ENCODE results near the gene HOXB8. TPM values are rescaled to one million over a fixed set of nuclear protein-coding genes. Genes with fewer than 3 reads are reported as not detected.
A peak's percentile ranks its signal among the peaks of the same experiment; 100 is the strongest.

The HOXB8 gene
- total RNA-seq, 1 donor from 2014 or later, result 0.98 TPM

GRCh38 chr17:48601539-48602425 is 13.3 kb downstream of the HOXB8 start:
- intact Hi-C loops (cut with DNase I), result no loop called here
- no peak for ATAC-seq
- DNase-seq (ENCODE audit: low spot score), result no peak

GRCh38 chr17:48601207-48601538 is 13.9 kb downstream of the HOXB8 start:
- no peak for DNase-seq (ENCODE audit: low spot score)
- no peak for ATAC-seq
- intact Hi-C loops (cut with DNase I), result no loop called here

GRCh38 chr17:48600244-48601098 is 14.6 kb downstream of the HOXB8 start:
- intact Hi-C loops (cut with DNase I), result no loop called here
- ATAC-seq (no peak), DNase-seq (ENCODE audit: low spot score) (no peak)

- DNase-seq (ENCODE audit: low spot score) (no peak), ATAC-seq (no peak)
- intact Hi-C loops (cut with DNase I), result loop anchor here (5.0 kb wide), 1 partner anchor 252 kb away; no protein-coding TSS in a partner anchor
Observed at GRCh38 chr17:48599354-48599753, 15.7 kb downstream of the HOXB8 start.

- intact Hi-C loops (cut with DNase I), result loop anchor here (5.0 kb wide), 1 partner anchor 251 kb away; no protein-coding TSS in a partner anchor
- DNase-seq (ENCODE audit: low spot score), result no peak
- ATAC-seq, result no peak
Observed at GRCh38 chr17:48598736-48599135, 16.4 kb downstream of the HOXB8 start.

GRCh38 chr17:48597778-48598631 is 17.1 kb downstream of the HOXB8 start:
- no peak for DNase-seq (ENCODE audit: low spot score)
- peak; percentile 46 for ATAC-seq
- intact Hi-C loops (cut with DNase I), result loop anchor here (5.0 kb wide), 1 partner anchor 251 kb away; no protein-coding TSS in a partner anchor

GRCh38 chr17:48597528-48597777 is 17.6 kb downstream of the HOXB8 start:
- no peak for ATAC-seq

GRCh38 chr17:48596735-48597527 is 18.2 kb downstream of the HOXB8 start:
- no peak for DNase-seq (ENCODE audit: low spot score)
- ATAC-seq, result no peak
- intact Hi-C loops (cut with DNase I), result loop anchor here (5.0 kb wide), 1 partner anchor 250 kb away; no protein-coding TSS in a partner anchor

More at GRCh38 chr17:48597528-48597777, 17.6 kb downstream of the HOXB8 start:
- intact Hi-C loops (cut with DNase I), result loop anchor here (5.0 kb wide), 1 partner anchor 250 kb away; no protein-coding TSS in a partner anchor
- DNase-seq (ENCODE audit: low spot score), result no peak

GRCh38 chr17:48596000-48596734 is 18.9 kb downstream of the HOXB8 start:
- DNase-seq (ENCODE audit: low spot score) (no peak), ATAC-seq (no peak)
- intact Hi-C loops (cut with DNase I), result loop anchor here (5.0 kb wide), 1 partner anchor 249 kb away; no protein-coding TSS in a partner anchor

GRCh38 chr17:48595278-48595999 is 19.7 kb downstream of the HOXB8 start:
- intact Hi-C loops (cut with DNase I), result loop anchor here (5.0 kb wide), 1 partner anchor 248 kb away; no protein-coding TSS in a partner anchor
- ATAC-seq, result no peak
- DNase-seq (ENCODE audit: low spot score), result no peak

- intact Hi-C loops (cut with DNase I), result loop anchor here (5.0 kb wide), 2 partner anchors 102 to 247 kb away; no protein-coding TSS in a partner anchor
- no peak for ATAC-seq
- DNase-seq (ENCODE audit: low spot score), result no peak
Observed at GRCh38 chr17:48594538-48595277, 20.4 kb downstream of the HOXB8 start.

GRCh38 chr17:48593840-48594537 is 21.1 kb downstream of the HOXB8 start:
- ATAC-seq, result peak; percentile 76
- intact Hi-C loops (cut with DNase I), result loop anchor here (5.0 kb wide), 1 partner anchor 102 kb away; no protein-coding TSS in a partner anchor
- DNase-seq (ENCODE audit: low spot score), result peak; percentile 89

GRCh38 chr17:48593126-48593829 is 21.8 kb downstream of the HOXB8 start, which contains the start of gene HOXB5:
TSS of gene HOXB5 (minus strand) at chr17:48593779. CDS start at chr17:48593682, 97 bp downstream.
- intact Hi-C loops (cut with DNase I), result loop anchor here (5.0 kb wide), 1 partner anchor 101 kb away; no protein-coding TSS in a partner anchor
- ATAC-seq (no peak), DNase-seq (ENCODE audit: low spot score) (no peak)

GRCh38 chr17:48592577-48592976 is 22.5 kb downstream of the HOXB8 start:
- DNase-seq (ENCODE audit: low spot score) (no peak), ATAC-seq (peak; percentile 39)
- intact Hi-C loops (cut with DNase I), result loop anchor here (5.0 kb wide), 1 partner anchor 100 kb away; no protein-coding TSS in a partner anchor
